ENCODE data around the gene BNC1. TPM values are rescaled to one million over a fixed set of nuclear protein-coding genes. Genes with fewer than 3 reads are reported as not detected.

Gene BNC1
- 15.4 and 23.3 TPM in 2 replicates for total RNA-seq

GRCh38 chr15:83284559-83285283 is at the start of gene BNC1:
Gene BNC1 (minus strand): TSS chr15:83284664. CDS start chr15:83284628, 36 bp downstream.

GRCh38 chr15:83207660-83208366 is 76.7 kb downstream of the BNC1 start, which contains the start of gene HDGFL3:
Gene HDGFL3 (minus strand): TSS chr15:83207823. CDS start chr15:83207414, 409 bp downstream.

Other genes starting within 250 kb of the BNC1 start
- 125 and 133 TPM in 2 replicates for gene BTBD1, start 217.4 kb downstream of the BNC1 start, total RNA-seq
- gene TM6SF1, start 177.0 kb downstream of the BNC1 start, total RNA-seq: 2.5 and 5.0 TPM in 2 replicates
- 58.5 and 114 TPM in 2 replicates for gene HDGFL3, start 76.8 kb downstream of the BNC1 start, total RNA-seq
- gene SH3GL3, start 162.7 kb upstream of the BNC1 start, total RNA-seq: 0.97 and 2.1 TPM in 2 replicates

Data from smooth muscle cell of the umbilical artery (primary cell).